Fibroblast of skin of abdomen (primary cell): ENCODE results near the gene FMN2.
A peak's percentile ranks its signal among the peaks of the same experiment; 100 is the strongest.

Experiments used
- DNase-seq: peaks from one replicate; pipeline ENCODE4 v3.0.0-alpha.2; 2013

FMN2 gene

GRCh38 chr1:240498335-240498734 is 406.7 kb downstream of the FMN2 start:
- DNase-seq = no peak

DNA sequence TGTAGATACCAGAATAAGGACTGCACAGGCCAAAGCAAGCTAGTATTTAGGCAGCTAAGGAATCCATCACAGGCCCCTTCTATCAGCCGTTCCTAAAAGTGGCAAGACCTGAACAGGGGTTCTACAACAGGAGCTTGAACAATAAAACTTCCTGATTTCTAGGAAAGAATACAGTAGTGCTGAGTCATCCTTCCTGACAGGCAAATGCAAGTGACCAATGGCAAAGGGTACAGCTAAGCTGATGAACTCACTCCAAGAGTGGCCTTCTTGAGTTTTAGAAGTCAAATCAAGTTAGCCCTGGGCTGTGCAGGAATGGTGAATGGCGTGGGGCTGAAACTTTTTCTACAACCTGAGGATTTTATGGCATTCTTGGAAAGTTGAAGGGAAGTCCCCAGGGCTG is 407.3 kb downstream of the FMN2 start:
- DNase-seq = peak; percentile 48

GRCh38 chr1:240500647-240501046 is 409.0 kb downstream of the FMN2 start:
- no peak for DNase-seq

- DNase-seq = peak; percentile 48
Observed at GRCh38 chr1:240501115-240501514, 409.4 kb downstream of the FMN2 start.

DNA sequence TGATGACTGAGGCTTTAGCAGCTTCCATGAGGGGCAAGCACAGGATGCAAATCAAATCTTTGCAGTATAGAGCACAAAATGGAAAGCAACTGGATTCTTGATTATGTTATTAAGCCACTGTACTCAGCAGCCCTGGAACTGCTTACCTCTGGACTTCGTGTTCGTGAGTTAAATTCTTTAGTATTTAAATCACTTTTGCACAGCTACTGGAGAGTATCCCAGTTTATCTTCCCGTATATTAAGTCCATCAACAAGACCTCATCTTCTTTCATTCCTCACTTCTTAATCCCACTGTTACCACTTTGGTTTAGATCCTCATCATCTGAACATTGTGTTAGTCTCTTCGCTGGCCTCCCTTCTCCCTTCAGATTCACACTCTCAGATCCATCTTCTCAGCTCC is 411.4 kb downstream of the FMN2 start:
- peak; percentile 32 for DNase-seq

- no peak for DNase-seq
Observed at GRCh38 chr1:240503558-240503957, 411.9 kb downstream of the FMN2 start.

DNA sequence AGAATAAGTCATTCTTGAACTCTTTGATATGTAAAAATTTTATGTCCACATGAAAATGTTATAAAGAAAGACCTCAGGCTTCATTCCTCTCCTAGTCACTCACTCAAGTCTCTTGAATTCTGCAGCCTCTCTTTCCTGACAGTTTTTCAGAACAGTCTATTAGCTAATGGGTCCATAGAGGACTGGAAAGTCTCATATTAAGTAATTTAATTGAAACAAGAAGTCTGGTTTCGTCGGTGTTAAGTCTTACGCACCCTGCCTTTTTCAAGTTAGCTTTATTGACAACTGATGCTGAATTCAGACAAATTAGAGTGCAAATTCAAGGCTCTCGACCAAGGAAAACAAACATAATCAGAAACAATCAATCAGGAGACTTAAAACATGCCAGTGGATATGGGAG is 414.5 kb downstream of the FMN2 start:
- DNase-seq = no peak

DNA sequence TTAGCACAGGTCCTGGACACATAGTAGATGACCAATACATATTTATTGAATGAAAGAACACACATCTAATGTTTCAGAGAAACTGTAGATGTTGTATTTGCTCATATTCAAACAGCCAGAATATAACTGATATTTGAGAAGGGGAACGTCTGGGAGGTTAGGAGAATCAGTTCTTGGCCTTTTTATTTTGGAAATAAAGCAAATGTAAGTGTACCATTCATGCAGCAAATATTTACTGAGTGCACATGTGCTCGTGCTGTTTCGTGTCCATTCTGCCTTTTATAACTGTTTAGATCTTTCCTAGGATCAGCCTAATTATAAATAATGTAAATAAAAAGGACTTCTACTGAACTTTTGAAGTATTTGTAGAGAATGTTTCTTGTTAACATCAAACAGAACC is 416.5 kb downstream of the FMN2 start:
- DNase-seq = no peak

DNA sequence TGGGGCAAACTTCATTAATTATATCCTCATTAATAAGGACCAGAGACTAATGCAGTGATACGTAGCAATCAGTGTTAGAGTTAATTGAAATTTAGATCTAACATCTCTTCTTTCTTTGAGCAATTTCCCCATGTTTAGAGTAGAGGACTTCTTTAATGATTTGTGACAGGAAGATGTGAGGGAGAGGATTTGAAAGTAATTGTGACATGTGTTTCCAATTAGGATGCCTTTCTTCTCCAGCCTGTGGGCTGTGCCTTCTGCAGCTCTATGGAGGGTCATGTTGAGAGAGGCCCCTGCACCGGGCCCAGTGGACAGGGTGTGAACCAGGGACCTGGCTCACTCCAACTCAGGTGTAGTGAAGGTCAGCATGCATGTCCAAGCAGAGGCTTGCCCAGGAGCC is 417.3 kb downstream of the FMN2 start:
- peak; percentile 82 for DNase-seq

DNA sequence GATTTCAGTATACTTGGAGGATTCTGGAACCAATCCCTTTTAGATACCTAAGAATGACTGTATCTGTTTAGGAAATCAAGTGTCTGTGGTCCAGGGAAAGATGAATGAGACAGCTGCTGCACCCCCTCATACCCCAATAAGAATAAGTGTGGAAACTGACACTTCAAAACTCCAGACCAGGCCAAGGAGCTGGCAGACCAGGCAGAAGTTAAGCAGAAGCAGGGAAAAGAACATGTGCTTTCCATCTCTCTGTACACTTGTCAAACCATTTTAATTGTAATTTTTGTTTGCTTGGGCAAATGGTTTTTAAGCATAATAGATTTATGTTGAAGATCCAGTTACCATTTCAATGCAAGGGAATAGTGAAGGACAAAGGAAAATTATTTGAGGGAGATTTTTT is 420.1 kb downstream of the FMN2 start:
- no peak for DNase-seq

GRCh38 chr1:240515505-240515904 is 423.8 kb downstream of the FMN2 start:
- peak; percentile 77 for DNase-seq

GRCh38 chr1:240516069-240516468 is 424.4 kb downstream of the FMN2 start:
- DNase-seq = no peak

GRCh38 chr1:240517891-240518290 is 426.2 kb downstream of the FMN2 start:
- DNase-seq = no peak

GRCh38 chr1:240522122-240522822 is 430.6 kb downstream of the FMN2 start:
- no peak for DNase-seq

GRCh38 chr1:240524356-240525069 is 432.8 kb downstream of the FMN2 start:
- no peak for DNase-seq
